HEK293 (cell line): ENCODE data around the gene APBB2.

Experiments
- CTCF ChIA-PET: fragments of 350-600 bp; formaldehyde crosslinking; extraction: SDS; loops from one replicate; lab custom pipeline; 2021; ENCODE audit warnings: antibody characterized with exemption; lab: Yijun Ruan, JAX
- POLR2A ChIA-PET: fragments of 300-600 bp; formaldehyde crosslinking; extraction: SDS; loops from one replicate; lab custom pipeline; 2020; ENCODE audit warnings: antibody characterized with exemption, inconsistent platforms; lab: Yijun Ruan, JAX
- H3K27ac ChIP-seq: fragments of 200-500 bp; sonication (Bioruptor generic); 2 replicates; pipeline ENCODE4 v1.5.1; 2014; ENCODE audit warnings: low read depth, low read length, control low read depth, inconsistent platforms; ENCODE audit errors: extremely low read depth
- H3K36me3 ChIP-seq, 2 experiments: fragments of 200-500 bp in 1 of 2; sonication (Bioruptor generic) in 1 of 2; 1 replicate in 1 of 2; 2 replicates in 1 of 2; pipeline ENCODE4 v1.5.1; 2014 to 2017; ENCODE audit warnings: inconsistent platforms in 2 of 2, low read length in 2 of 2; ENCODE audit not compliant: control insufficient read depth in 2 of 2, insufficient read depth in 1 of 2
- H3K4me1 ChIP-seq: fragments of 200-500 bp; sonication (Bioruptor generic); 2 replicates; pipeline ENCODE4 v1.5.1; 2014; ENCODE audit warnings: mild to moderate bottlenecking, low read length, inconsistent platforms; ENCODE audit not compliant: control insufficient read depth, insufficient read depth
- H3K4me3 ChIP-seq: 2 replicates; pipeline ENCODE4 v1.5.1; 2011; ENCODE audit warnings: low read depth, mild to moderate bottlenecking, control low read depth, low read length, moderate library complexity
- H3K9me3 ChIP-seq: fragments of 200-500 bp; sonication (Bioruptor generic); 2 replicates; pipeline ENCODE4 v1.5.1; 2014; ENCODE audit warnings: low read depth, low read length, inconsistent platforms; ENCODE audit not compliant: control insufficient read depth, insufficient read depth
- GLI4 ChIP-seq: fragments of 450-650 bp; formaldehyde crosslinking; IDR thresholded peaks from 2 replicates; pipeline ENCODE4 v1.5.1; 2016; ENCODE audit warnings: missing biosample characterization, missing genetic modification characterization
- GLIS1 ChIP-seq: fragments of 450-650 bp; formaldehyde crosslinking; IDR thresholded peaks from 2 replicates; pipeline ENCODE4 v1.5.1; 2016; ENCODE audit warnings: missing biosample characterization, missing genetic modification characterization
- HIC1 ChIP-seq: fragments of 450-650 bp; formaldehyde crosslinking; IDR thresholded peaks from 2 replicates; pipeline ENCODE4 v1.5.1; 2016; ENCODE audit warnings: missing biosample characterization, missing genetic modification characterization
- MYNN ChIP-seq: fragments of 450-650 bp; formaldehyde crosslinking; IDR thresholded peaks from 2 replicates; pipeline ENCODE4 v1.5.1; 2016; ENCODE audit warnings: missing biosample characterization, missing genetic modification characterization, borderline replicate concordance
- TRIM28 ChIP-seq: IDR thresholded peaks from 2 replicates; pipeline ENCODE4 v1.6.1; 2011; ENCODE audit warnings: low read length, control low read depth, borderline replicate concordance
- TSHZ1 ChIP-seq: fragments of 450-650 bp; formaldehyde crosslinking; IDR thresholded peaks from 2 replicates; pipeline ENCODE4 v1.5.1; 2016; ENCODE audit warnings: missing biosample characterization, missing genetic modification characterization, borderline replicate concordance
- ZBTB21 ChIP-seq: fragments of 450-650 bp; formaldehyde crosslinking; IDR thresholded peaks from 2 replicates; pipeline ENCODE4 v1.5.1; 2017; ENCODE audit warnings: missing biosample characterization, missing genetic modification characterization
- ZFHX2 ChIP-seq: fragments of 450-650 bp; formaldehyde crosslinking; conservative IDR thresholded peaks from 2 replicates; pipeline ENCODE4 v1.5.1; 2016; ENCODE audit warnings: missing biosample characterization, missing genetic modification characterization
- ZNF112 ChIP-seq: fragments of 450-650 bp; formaldehyde crosslinking; IDR thresholded peaks from 2 replicates; pipeline ENCODE4 v1.5.0; 2017; ENCODE audit warnings: missing biosample characterization, missing genetic modification characterization
- ZNF114 ChIP-seq: fragments of 450-650 bp; formaldehyde crosslinking; IDR thresholded peaks from 2 replicates; pipeline ENCODE4 v1.5.0; 2017; ENCODE audit warnings: missing biosample characterization, missing genetic modification characterization
- ZNF133 ChIP-seq: fragments of 450-650 bp; formaldehyde crosslinking; IDR thresholded peaks from 2 replicates; pipeline ENCODE4 v1.5.1; 2016; ENCODE audit warnings: missing biosample characterization, missing genetic modification characterization
- ZNF138 ChIP-seq: fragments of 450-650 bp; formaldehyde crosslinking; IDR thresholded peaks from 2 replicates; pipeline ENCODE4 v1.5.1; 2016; ENCODE audit warnings: missing biosample characterization, missing genetic modification characterization, borderline replicate concordance
- ZNF223 ChIP-seq: fragments of 450-650 bp; formaldehyde crosslinking; IDR thresholded peaks from 2 replicates; pipeline ENCODE4 v1.5.1; 2016; ENCODE audit warnings: missing biosample characterization, missing genetic modification characterization
- ZNF239 ChIP-seq: fragments of 450-650 bp; formaldehyde crosslinking; IDR thresholded peaks from 2 replicates; pipeline ENCODE4 v1.5.1; 2016; ENCODE audit warnings: missing biosample characterization, missing genetic modification characterization
- ZNF292 ChIP-seq: fragments of 450-650 bp; formaldehyde crosslinking; IDR thresholded peaks from 2 replicates; pipeline ENCODE4 v1.5.1; 2016; ENCODE audit warnings: low read depth, missing biosample characterization, missing genetic modification characterization, borderline replicate concordance
- ZNF324 ChIP-seq: fragments of 450-650 bp; formaldehyde crosslinking; IDR thresholded peaks from 2 replicates; pipeline ENCODE4 v1.5.1; 2016; ENCODE audit warnings: missing biosample characterization, missing genetic modification characterization
- ZNF391 ChIP-seq: fragments of 450-650 bp; formaldehyde crosslinking; IDR thresholded peaks from 2 replicates; pipeline ENCODE4 v1.5.1; 2016; ENCODE audit warnings: low read depth, missing biosample characterization, missing genetic modification characterization, borderline replicate concordance
- ZNF426 ChIP-seq: fragments of 450-650 bp; formaldehyde crosslinking; IDR thresholded peaks from 2 replicates; pipeline ENCODE4 v1.5.1; 2017; ENCODE audit warnings: missing biosample characterization, missing genetic modification characterization, mild to moderate bottlenecking, inconsistent platforms, moderate library complexity
- ZNF449 ChIP-seq: fragments of 450-650 bp; formaldehyde crosslinking; IDR thresholded peaks from 2 replicates; pipeline ENCODE4 v1.5.1; 2017; ENCODE audit warnings: missing biosample characterization, mild to moderate bottlenecking, missing genetic modification characterization, moderate library complexity
- ZNF510 ChIP-seq: fragments of 450-650 bp; formaldehyde crosslinking; IDR thresholded peaks from 2 replicates; pipeline ENCODE4 v1.5.1; 2018; ENCODE audit warnings: mild to moderate bottlenecking, missing genetic modification characterization, missing biosample characterization; ENCODE audit not compliant: insufficient replicate concordance
- ZNF514 ChIP-seq: fragments of 450-650 bp; formaldehyde crosslinking; IDR thresholded peaks from 2 replicates; pipeline ENCODE4 v1.5.1; 2016; ENCODE audit warnings: missing biosample characterization, missing genetic modification characterization
- ZNF521 ChIP-seq: fragments of 450-650 bp; formaldehyde crosslinking; IDR thresholded peaks from 2 replicates; pipeline ENCODE4 v1.5.1; 2017; ENCODE audit warnings: missing biosample characterization, mild to moderate bottlenecking, missing genetic modification characterization
- ZNF555 ChIP-seq: fragments of 450-650 bp; formaldehyde crosslinking; conservative IDR thresholded peaks from 2 replicates; pipeline ENCODE4 v1.5.1; 2017; ENCODE audit warnings: missing biosample characterization, mild to moderate bottlenecking, missing genetic modification characterization, inconsistent platforms
- ZNF654 ChIP-seq: fragments of 450-650 bp; formaldehyde crosslinking; IDR thresholded peaks from 2 replicates; pipeline ENCODE4 v1.5.1; 2016; ENCODE audit warnings: low read depth, missing biosample characterization, missing genetic modification characterization
- ZNF670 ChIP-seq: fragments of 450-650 bp; formaldehyde crosslinking; IDR thresholded peaks from 2 replicates; pipeline ENCODE4 v1.5.1; 2016; ENCODE audit warnings: missing biosample characterization, missing genetic modification characterization, low read depth
- ZNF76 ChIP-seq: fragments of 450-650 bp; formaldehyde crosslinking; IDR thresholded peaks from 2 replicates; pipeline ENCODE4; 2016; ENCODE audit warnings: low read depth, missing biosample characterization, missing genetic modification characterization, borderline replicate concordance
- ZNF768 ChIP-seq: fragments of 450-650 bp; formaldehyde crosslinking; IDR thresholded peaks from 2 replicates; pipeline ENCODE4 v1.5.1; 2018; ENCODE audit warnings: missing biosample characterization, mild to moderate bottlenecking, missing genetic modification characterization
- ZSCAN18 ChIP-seq: fragments of 450-650 bp; formaldehyde crosslinking; IDR thresholded peaks from 2 replicates; pipeline ENCODE4 v1.5.1; 2016; ENCODE audit warnings: missing biosample characterization, missing genetic modification characterization

The APBB2 gene

GRCh38 chr4:41232856-41233255 is 18.5 kb upstream of the APBB2 start:
- ChIA-PET CTCF (interaction anchor here (0.9 to 1.0 kb wide), 2 partner anchors 122 to 307 kb away, joined by 3 read pairs; no protein-coding TSS in a partner anchor), POLR2A (no interaction called here)
- no peak for TF ChIP-seq ZNF426 (tag by site-specific recombination)
- TF ChIP-seq ZNF239, result no peak
- no peak for TF ChIP-seq GLIS1 (tag by site-specific recombination)
- TF ChIP-seq ZNF114 (tag by site-specific recombination), result no peak
- no peak for TF ChIP-seq ZNF324 (tag by site-specific recombination)
- no peak for TF ChIP-seq ZNF292 (tag by site-specific recombination)
- no peak for TF ChIP-seq ZNF138 (tag by site-specific recombination)
- TF ChIP-seq HIC1, result no peak
- TF ChIP-seq ZNF112 (tag by site-specific recombination), result no peak
- TF ChIP-seq ZNF670 (tag by site-specific recombination), result no peak
- TF ChIP-seq ZNF449 (tag by site-specific recombination), result no peak
- Histone ChIP-seq H3K36me3 (no peaks in the 10 kb centered on the region), H3K9me3 (no peaks in the 10 kb centered on the region), H3K4me3 (no peak overlapping the region), H3K4me1 (no peaks in the 10 kb centered on the region), H3K27ac (no peak overlapping the region)

- POLR2A ChIA-PET, result no interaction called here
Measured at GRCh38 chr4:41232406-41232805, 18.1 kb upstream of the APBB2 start.

GRCh38 chr4:41227902-41228301 is 13.6 kb upstream of the APBB2 start:
- POLR2A ChIA-PET, result no interaction called here
- Histone ChIP-seq H3K36me3 (no peaks in the 10 kb centered on the region), H3K9me3 (no peaks in the 10 kb centered on the region), H3K4me3 (no peak overlapping the region), H3K4me1 (no peaks in the 10 kb centered on the region), H3K27ac (no peak overlapping the region)
- CTCF ChIA-PET, result interaction anchor here (0.9 to 1.2 kb wide), 2 partner anchors 12 to 251 kb away, joined by 4 to 6 read pairs; no protein-coding TSS in a partner anchor
- no peak for TF ChIP-seq ZNF391 (tag by site-specific recombination)
- no peak for TF ChIP-seq ZFHX2 (tag by site-specific recombination)
- no peak for TF ChIP-seq ZNF555 (tag by site-specific recombination)
- TF ChIP-seq ZBTB21, result no peak
- no peak for TF ChIP-seq ZNF768 (tag by site-specific recombination)
- TF ChIP-seq ZNF510 (tag by site-specific recombination), result no peak
- no peak for TF ChIP-seq MYNN (tag by site-specific recombination)
- TF ChIP-seq ZNF76, result no peak
- no peak for TF ChIP-seq TSHZ1 (tag by site-specific recombination)
- TF ChIP-seq ZNF223 (tag by site-specific recombination), result no peak
- TF ChIP-seq ZSCAN18 (tag by site-specific recombination), result no peak

More at GRCh38 chr4:41232406-41232805, 18.1 kb upstream of the APBB2 start:
- Histone ChIP-seq H3K36me3 (no peaks in the 10 kb centered on the region), H3K4me1 (no peaks in the 10 kb centered on the region), H3K9me3 (no peaks in the 10 kb centered on the region), H3K27ac (no peak overlapping the region)
- CTCF ChIA-PET, result interaction anchor here (0.9 to 1.0 kb wide), 2 partner anchors 121 to 307 kb away, joined by 3 read pairs; no protein-coding TSS in a partner anchor
- no peak for TF ChIP-seq ZNF521 (tag by site-specific recombination)
- TF ChIP-seq ZNF654 (tag by site-specific recombination), result peak; percentile 37
- no peak for TF ChIP-seq TRIM28
- no peak for TF ChIP-seq GLI4
- TF ChIP-seq ZNF133 (tag by site-specific recombination), result no peak
- no peak for TF ChIP-seq ZNF514 (tag by site-specific recombination)
- TF ChIP-seq, all 188 proteins: peak for 1
- no peak overlapping the region for H3K4me3 ChIP-seq
